IPS-18c (cell line): ENCODE measurements around the gene CARTPT.

Source experiments
- H3K4me3 ChIP-seq: 2 replicates; pipeline ENCODE4 v1.7.0; 2013; ENCODE audit warnings: low read depth, mild to moderate bottlenecking, low read length, moderate library complexity; ENCODE audit not compliant: insufficient read depth
- H3K9me3 ChIP-seq: one replicate; pipeline ENCODE4 v1.6.1; 2013; ENCODE audit warnings: mild to moderate bottlenecking, low read length, moderate library complexity; ENCODE audit not compliant: control insufficient read depth, insufficient read depth

The CARTPT gene

DNA sequence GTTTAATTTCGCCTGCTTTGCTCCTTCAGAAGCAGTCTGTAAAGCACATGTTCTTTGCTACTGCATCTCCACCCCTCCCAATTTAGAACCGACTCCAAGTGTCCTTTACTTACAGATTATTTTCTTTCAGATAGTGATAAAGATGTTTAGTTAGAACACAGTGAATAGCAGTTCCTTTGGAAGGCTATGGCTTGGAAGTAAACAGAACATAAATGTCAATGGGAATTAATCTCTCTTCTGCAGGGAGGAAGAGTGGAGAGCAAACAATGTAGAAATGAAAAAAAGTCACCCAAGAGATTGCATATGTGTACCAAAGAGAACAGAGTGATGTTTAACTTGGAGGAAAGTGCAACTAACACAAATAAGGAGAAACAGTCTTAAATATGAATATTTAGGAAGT is 4.2 kb upstream of the CARTPT start:
- Histone ChIP-seq H3K9me3 (peaks cover 2% of the 10 kb centered on the region), H3K4me3 (no peak overlapping the region)

DNA sequence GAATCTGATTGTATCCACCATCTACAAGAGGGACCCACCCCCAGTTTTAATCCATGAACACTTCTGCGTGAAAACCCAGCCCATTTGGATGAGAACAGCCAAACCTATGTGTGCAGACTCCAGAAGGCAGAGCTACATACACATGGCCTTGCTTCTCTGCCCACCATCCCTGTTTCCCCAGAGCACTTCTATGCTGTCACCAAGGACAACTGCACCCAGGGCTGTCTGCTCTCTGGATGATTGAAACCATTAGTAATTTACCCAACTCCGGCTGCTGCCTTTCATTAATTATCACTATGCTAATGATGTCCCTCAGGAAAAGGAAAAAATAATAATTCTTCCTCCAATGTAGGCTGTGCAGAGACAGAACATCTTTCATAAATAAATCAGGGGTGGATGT is 8.9 kb downstream of the CARTPT start:
- no peaks in the 10 kb centered on the region for H3K9me3 ChIP-seq
- H3K4me3 ChIP-seq: no peak overlapping the region

DNA sequence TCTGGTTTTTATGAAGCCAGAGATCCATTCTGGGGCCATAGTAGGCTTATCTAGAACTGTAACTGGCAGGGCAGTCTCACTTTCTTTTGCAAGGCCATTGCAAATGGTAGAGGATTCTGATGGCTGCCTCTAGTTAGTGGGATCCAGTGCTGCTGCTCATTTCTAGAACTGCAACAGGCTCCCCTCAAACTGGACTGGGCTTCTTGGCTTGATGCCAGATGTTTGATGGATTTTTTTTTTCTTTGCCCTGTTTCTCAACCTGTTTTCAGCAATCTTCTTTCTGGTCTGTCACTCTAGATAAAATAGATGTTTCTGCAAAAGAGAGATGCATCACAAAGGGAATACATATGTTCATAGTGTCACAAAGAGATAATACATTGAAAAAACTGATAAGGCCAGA is 11.9 kb downstream of the CARTPT start:
- Histone ChIP-seq H3K9me3 (no peaks in the 10 kb centered on the region), H3K4me3 (no peak overlapping the region)

DNA sequence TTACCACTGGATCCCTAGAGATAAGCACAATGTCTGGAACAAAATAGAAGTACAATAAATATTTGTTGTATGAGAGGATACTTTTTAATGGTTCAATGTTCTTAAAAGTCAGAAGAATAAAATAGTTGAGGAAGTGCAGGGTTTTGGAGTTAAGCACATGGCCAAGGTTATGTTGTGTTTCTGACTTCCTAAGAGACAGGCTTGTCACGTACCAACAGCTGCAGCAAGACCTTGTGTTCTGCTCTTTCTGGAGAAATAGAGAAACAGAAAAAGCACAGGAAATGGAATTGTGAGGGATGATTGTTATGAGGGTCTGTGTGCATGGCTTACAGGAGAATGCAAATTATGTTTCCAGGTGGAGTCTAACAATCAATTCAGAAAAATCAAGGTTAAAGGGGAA is 12.9 kb downstream of the CARTPT start:
- no peaks in the 10 kb centered on the region for H3K9me3 ChIP-seq
- no peak overlapping the region for H3K4me3 ChIP-seq

DNA sequence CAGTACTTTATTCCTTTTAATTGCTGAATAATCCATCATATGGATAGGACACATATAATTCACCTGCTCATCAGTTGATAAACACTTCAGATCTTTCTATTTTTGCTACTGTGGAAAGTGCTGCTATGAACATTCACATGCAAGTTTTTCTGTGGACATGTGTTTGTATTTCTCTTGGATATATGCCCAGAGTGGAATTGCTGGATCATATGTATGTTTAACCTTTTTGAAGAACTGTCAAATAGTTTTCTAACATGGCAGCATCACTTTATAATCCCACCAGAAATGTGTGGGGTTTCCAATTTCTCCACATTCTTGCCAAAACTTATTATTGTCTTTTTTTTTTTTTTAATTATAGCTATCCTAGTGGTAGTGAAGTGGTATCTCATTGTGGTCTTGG is 15.1 kb downstream of the CARTPT start:
- Histone ChIP-seq H3K4me3 (no peak overlapping the region), H3K9me3 (no peaks in the 10 kb centered on the region)

DNA sequence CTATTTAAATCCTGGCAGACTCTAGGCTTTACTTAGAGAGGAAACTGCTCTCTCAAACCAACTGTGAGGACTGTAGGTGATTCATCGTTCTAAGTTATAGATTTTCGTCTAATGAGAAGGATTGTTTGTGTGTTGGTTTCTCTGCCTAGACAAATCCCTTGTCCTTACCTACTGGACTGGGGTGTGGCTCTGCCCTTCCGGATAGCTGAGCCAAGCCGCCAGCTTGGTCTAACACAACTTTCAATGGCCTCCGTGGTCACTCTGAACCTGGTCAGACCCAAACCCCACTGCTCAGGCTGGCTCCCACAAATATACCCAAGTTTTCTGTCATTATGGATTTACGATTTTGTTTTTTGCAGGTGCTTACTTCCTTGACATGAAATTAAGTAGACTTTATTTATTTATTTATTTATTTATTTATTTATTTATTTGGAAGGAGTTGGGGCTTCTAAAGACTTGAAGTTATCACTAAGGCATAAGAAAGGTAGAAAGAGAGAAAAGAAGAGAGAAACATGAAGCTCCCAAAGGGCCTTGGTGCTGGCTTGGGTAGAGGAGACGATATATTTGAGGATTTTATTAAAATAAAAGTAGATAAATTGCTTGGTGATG is 19.0 kb downstream of the CARTPT start:
- no peaks in the 10 kb centered on the region for H3K9me3 ChIP-seq
- H3K4me3 ChIP-seq: no peak overlapping the region

DNA sequence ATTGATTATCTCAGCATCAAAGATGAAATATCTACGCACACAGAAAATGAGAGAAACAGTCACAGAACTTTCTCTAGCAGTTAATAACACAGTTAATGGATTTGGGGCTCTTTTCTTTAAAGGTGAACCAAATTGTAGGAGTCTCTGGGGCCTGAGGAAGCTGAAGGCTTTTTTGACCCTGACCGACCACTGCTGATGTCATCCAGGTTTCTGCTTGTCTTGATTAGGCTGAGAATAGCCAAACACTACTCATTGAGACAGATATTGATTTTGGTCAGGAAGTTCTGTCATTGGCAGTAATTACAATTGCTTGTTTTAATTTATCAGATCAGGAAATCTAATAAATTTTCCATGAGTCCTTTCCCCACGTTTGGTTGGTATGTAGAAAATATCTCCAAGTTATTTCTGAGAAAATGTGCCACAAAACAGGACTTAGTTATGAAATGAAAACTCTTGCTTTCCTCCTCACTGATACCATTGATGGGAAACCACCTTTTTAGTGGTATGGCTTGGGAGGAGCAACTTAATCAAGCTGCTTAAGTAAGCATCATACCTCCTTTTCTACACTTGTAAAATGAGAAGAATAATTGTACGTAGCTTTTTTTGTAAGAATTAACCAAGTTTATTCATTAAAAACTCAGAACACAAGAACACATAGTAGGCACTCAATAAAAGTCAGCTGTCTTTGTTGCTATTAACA is 19.7 kb downstream of the CARTPT start:
- H3K4me3 ChIP-seq: no peak overlapping the region
- no peaks in the 10 kb centered on the region for H3K9me3 ChIP-seq

DNA sequence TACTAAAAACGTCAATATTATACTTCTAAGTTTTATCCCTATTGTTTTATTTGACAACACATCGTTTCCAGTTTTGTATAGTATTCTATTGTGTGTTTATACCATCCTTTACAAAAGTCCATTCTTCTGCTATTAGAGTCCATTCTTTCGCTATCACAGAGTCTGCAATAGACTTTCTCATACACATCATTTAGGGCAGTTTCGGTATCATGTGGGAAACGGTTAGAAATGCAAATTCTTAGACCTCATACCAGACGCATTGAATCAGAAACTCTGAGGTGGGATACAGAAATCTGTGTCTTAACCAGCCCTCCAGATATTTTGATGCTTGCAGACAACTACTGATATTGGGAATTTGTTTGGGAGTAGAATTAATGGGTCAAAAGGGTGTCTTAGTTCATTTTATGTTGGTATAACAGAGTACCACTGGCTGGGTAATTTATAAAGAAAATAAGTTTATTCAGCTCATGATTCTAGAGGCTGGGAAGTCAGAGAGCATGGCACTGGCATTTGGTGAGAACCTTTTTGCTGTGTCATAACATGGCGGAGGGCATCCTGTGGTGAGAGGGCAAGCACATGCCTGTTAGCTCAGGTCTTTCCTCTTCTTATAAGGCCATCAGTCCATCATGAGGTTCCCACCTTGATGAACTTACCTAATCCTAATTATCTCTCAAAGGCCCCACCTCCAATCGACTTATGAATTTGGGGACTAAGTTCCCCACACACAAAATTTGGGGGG is 21.1 kb downstream of the CARTPT start:
- Histone ChIP-seq H3K4me3 (no peak overlapping the region), H3K9me3 (no peaks in the 10 kb centered on the region)

DNA sequence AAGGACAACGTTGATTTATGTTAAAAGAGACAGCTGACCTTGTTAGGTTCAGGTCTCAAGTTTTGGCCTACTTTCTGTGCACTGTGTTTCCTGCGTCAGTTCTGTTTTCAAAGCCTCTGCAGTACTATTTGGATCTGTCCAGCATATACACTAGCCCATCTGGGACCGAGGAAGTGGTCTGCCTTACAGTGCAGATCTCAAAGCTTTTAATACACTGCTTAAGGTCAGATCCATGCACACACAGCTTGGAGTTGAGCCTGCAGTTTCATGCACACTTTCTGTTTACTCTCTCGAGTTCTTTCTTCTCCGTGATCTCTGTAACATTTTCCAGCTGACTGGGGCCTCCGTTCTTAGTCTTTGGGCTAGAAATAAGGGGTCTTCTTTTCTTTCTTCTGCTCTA is 24.1 kb downstream of the CARTPT start:
- Histone ChIP-seq H3K9me3 (no peaks in the 10 kb centered on the region), H3K4me3 (no peak overlapping the region)

DNA sequence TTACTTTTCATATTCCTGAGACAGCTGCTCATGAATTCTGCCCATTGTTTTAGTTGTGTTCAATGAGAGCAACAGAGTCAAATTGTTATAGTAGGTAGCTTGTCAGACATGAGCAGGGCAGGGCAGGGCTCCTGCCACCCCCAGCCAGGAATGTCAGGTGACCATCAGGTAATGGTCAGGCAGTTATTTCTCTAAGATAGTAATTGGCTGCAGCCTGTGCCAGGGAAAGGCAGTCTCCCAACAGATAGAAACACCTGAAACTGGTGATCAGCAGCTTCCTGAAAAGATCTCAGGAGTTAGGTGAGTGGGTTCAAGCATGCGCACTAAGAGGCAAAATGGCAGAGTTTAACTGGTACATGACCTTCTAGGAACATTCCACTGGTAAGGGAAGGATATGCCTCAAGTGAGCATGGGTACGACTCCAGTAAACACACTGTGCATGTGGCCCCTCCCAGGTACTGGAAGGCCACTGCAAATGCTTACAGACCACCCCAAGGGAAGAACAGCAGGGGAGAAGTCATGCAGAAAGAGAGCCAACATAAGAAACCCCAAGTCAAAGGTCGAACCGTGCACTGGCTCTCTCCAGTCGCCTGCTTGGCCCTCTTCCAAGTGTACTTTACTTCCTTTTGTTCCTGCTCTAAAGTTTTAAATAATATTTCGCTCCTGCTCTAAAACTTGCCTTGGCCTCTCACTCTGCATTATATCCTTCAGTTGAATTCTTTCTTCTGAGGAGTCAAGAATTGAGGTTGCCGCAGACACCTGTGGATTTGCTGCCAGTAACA is 25.1 kb downstream of the CARTPT start:
- Histone ChIP-seq H3K9me3 (no peaks in the 10 kb centered on the region), H3K4me3 (no peak overlapping the region)

DNA sequence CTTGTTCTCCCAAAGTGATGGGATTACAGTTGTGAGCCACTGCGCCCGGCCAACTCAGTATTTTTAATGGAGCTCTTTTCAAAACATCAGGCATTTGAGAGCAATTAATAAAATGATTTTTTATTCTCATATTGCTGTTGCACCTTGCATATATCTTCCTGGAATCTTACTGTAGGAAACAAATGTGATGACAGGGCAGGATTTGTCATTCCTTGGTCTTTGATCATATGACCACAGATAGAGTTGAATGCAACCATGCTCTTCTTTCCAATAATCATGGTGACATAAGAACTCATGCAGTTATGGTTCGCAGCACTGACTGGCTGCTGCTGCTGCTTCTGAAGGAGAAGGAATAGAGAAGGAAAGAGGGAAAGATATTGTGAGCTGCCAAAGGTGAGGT is 28.1 kb downstream of the CARTPT start:
- H3K4me3 ChIP-seq: no peak overlapping the region
- no peaks in the 10 kb centered on the region for H3K9me3 ChIP-seq

DNA sequence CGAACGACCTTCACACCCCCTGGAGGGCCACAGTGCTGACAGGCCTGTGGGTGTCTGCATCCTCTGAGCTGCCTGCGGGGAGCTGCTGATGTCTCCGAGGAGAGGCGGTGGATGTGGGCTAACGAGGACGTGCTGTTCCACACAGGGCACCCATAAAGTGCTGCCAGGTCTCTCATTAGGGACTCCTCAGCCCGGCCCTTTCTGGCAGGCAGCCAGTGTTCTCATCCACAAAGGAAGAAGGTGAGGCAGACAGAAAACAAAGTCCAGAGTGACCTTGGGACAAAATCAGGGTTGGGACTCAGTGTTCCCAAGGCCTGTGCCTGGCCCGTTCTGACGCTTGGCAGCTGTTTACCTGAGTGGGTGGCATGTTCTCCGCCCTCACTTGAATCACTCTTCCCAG is 29.3 kb downstream of the CARTPT start:
- Histone ChIP-seq H3K9me3 (no peaks in the 10 kb centered on the region), H3K4me3 (no peak overlapping the region)

DNA sequence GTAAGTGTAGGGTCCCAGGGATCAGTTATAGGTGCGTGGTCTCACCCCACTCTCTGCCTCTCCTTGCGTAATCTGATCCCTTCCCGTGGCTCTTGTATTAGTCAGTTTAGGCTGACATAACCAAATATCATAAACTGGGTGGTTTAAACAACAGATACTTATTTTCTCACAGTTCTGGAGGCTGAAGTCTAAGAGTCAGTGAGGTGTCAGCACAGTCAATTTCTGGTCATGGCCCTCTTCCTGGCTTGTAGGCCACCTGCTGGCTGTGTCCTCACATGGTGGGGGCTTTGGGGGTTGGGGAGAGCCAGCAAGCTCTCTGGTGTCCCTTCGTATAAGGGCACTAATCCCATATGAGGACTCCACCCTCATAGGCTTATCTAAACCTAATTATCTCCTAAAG is 32.3 kb downstream of the CARTPT start:
- no peak overlapping the region for H3K4me3 ChIP-seq

DNA sequence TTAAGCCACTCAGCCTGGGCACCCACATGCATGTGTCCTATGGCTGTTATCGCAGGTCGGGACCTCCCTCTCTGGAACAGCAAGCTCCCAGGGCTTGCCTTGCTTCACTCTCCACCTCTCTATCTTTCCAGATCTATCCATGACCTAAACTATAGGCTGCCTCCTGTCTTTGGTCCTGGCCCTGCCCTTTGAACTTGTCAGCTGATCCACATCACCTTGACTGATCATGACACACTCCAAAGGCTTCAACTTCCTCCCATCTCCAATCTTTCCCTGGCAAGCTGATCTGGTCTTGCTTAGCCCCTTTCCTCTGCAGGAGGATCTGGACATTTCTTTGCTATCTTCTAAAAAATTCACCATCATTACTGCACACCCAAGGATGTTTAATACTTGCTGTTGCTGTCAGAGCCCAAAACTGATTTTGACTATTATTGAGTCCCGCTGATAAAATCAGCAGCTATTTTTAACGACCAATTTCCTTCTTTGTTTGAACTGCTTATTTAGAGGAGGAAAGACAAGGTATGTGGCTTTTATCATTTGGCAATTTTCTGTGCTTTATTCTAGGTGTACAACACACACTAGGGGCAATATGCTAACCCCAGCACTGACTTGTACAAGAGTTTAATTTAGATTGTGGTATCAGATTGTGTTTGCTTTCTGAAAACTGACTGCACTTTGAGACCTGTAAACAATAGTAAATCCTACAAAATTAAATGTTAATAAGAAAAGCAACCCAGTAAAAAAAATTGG is 33.5 kb downstream of the CARTPT start:
- no peak overlapping the region for H3K4me3 ChIP-seq
- H3K9me3 ChIP-seq: no peaks in the 10 kb centered on the region

More for the DNA sequence above, 32.3 kb downstream of the CARTPT start:
- no peaks in the 10 kb centered on the region for H3K9me3 ChIP-seq

DNA sequence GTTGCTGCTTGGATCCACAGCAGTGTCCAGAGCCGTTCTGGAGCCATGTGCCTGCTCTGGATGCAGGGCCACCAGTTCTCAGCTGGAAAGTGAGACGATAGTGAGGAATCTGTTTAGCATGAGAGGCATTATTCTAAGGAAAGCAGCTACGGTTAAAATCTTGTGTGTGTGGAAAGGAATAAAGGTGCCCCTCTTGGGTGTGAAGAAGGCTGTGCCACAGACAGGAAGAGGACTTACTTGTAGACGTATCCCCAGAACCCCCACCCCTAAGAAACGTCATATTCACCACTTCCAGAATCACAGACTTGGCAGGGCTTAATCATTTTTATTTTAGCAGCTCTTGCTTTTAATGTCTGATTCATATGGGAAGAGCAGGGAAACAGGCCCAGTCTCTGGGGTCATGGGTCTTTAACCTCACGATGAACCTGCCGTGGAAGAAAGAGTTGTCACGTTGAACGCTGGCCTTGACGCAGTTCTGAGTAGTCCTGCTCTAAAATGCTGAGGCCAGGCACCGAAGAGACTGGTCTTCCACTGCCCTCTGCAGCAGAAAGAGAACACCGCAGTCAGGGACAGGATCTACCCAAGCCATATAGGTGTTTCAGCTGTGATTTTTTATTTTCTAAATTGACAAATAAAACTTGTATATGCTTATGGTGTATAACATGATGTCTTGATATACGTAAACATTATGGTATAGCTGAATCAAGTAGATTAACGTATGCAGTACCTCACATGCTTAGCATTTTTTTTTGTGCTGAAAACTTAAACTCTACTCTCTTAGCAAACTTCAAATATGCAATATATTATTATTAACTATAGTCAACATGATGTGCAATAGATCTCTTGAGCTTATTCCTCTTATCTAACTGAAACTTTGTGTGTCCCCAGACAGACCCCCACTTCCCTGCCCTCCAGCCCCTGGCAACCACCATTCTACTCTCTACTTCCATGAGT is 38.8 kb downstream of the CARTPT start:
- no peak overlapping the region for H3K4me3 ChIP-seq
- no peaks in the 10 kb centered on the region for H3K9me3 ChIP-seq

DNA sequence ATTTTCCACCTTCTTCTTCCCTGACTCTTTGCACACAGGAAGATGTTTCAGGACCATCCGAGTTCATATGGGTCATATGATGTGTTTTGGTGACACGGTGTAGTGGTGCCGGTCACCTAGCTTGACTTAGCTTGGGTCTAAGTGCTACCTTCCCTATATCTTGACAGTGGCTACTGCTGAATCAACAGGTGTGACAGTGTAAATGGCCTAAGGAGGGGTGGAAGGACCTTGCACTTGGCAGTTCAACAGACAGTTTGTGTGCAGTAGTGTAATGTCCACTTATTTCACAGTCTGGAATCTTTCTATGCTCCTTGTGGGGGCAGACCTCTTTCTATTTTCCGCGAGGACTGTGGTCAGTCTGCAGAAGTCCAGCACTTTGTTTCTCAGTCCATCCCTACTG is 43.8 kb downstream of the CARTPT start:
- H3K4me3 ChIP-seq: no peak overlapping the region
- H3K9me3 ChIP-seq: no peaks in the 10 kb centered on the region
